ENCODE data around the gene ZNF71.

Gene ZNF71

DNA sequence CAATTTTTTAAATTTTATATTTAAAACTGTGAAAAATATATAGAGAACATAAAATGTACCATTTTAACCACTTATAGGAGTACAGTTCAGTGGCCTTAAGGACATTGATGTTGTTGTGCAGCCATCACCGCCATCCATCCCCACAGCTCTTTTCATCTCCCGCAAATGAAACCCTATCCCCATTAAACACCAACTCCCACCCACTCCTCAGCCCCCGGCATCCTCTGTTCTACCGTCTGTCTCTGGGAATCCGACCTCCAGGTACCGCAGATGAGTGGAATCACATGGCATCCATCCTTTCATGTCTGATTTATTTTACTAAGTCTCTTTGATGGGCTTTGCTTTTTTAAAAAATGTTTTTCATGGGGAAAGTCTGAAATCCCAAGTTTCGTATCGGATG lies 24.0 kb downstream of the ZNF71 start:
- H3K4me3 ChIP-seq (ENCODE audit: low read depth, low read length), result no peak overlapping the region
- no peak for DNase-seq (ENCODE audit: low read depth)
- TF ChIP-seq CTCF (IDR thresholded peaks at IDR 0.05; ENCODE audit: insufficient read depth, low read depth, low read length, missing control alignments), result no peak

DNA sequence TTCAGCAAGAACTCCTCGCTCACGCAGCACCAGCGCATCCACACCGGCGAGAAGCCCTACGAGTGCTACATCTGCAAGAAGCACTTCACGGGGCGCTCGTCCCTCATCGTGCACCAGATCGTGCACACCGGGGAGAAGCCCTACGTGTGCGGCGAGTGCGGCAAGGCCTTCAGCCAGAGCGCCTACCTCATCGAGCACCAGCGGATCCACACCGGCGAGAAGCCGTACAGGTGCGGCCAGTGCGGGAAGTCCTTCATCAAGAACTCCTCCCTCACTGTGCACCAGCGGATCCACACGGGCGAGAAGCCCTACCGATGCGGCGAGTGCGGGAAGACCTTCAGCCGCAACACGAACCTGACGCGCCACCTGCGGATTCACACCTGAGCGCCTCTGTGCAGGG lies 27.3 kb downstream of the ZNF71 start:
- H3K4me3 ChIP-seq (ENCODE audit: low read depth, low read length), result no peak overlapping the region
- DNase-seq (ENCODE audit: low read depth), result no peak
- TF ChIP-seq CTCF (IDR thresholded peaks at IDR 0.05; ENCODE audit: insufficient read depth, low read depth, low read length, missing control alignments), result no peak

GRCh38 chr19:56623006-56623405 lies 27.9 kb downstream of the ZNF71 start:
- no peak for TF ChIP-seq CTCF (IDR thresholded peaks at IDR 0.05; ENCODE audit: insufficient read depth, low read depth, low read length, missing control alignments)

GRCh38 chr19:56625708-56626107 lies 30.6 kb downstream of the ZNF71 start:
- TF ChIP-seq CTCF (IDR thresholded peaks at IDR 0.05; ENCODE audit: insufficient read depth, low read depth, low read length, missing control alignments), result no peak
- H3K4me3 ChIP-seq (ENCODE audit: low read depth, low read length), result no peak overlapping the region
- no peak for DNase-seq (ENCODE audit: low read depth)

More at GRCh38 chr19:56623006-56623405, 27.9 kb downstream of the ZNF71 start:
- H3K4me3 ChIP-seq (ENCODE audit: low read depth, low read length), result no peak overlapping the region
- no peak for DNase-seq (ENCODE audit: low read depth)

GRCh38 chr19:56633021-56633420 lies 37.9 kb downstream of the ZNF71 start:
- no peak overlapping the region for H3K4me3 ChIP-seq (ENCODE audit: low read depth, low read length)
- TF ChIP-seq CTCF (IDR thresholded peaks at IDR 0.05; ENCODE audit: insufficient read depth, low read depth, low read length, missing control alignments), result no peak
- no peak for DNase-seq (ENCODE audit: low read depth)

DNA sequence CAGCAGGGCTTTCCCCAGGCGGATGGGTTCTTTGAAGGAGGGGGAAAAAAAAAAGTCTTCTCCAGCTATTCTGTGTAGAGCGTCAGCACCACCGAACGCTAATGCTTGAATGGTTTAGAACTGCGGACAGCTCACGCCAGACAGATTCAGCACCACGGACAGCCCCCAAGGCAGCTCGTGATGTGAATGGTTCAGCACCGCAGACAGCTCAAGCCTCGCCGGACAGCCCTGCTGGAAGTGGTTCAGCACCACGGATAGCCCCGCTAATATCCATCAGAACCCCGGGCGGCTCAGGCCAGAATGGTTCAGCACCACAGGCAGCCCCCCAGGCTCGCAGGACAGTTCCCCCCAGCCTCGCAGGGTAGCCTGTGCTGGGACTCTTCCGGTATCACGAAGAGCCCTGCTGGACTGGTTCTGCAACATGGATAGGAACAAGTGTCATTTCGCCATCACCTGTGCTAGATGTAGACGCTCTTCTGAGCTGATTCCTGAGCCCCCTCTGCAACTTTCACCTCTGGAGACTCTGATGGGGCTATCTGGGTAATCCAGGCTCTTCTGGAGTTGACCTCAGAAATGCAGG lies 43.0 kb downstream of the ZNF71 start:
- no peak for TF ChIP-seq CTCF (IDR thresholded peaks at IDR 0.05; ENCODE audit: insufficient read depth, low read depth, low read length, missing control alignments)

DNA sequence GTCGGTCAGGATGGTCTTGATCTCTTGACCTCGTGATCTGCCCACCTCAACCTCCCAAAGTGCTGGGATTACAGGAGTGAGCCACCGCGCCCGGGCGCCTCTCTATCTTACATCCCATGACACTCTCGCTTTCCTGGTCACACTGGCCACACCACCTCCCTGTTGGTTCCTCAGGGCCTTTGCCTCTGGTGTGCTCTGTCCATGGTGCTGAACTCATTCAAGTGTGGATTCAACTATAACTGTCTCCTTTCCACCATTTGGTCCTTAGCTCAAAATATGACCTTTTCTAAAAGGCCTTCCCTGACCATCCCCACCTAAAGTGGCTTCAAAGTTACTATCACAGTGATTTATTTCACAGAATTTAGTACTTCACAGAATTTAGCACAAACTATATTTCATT lies 44.1 kb downstream of the ZNF71 start:
- H3K4me3 ChIP-seq (ENCODE audit: low read depth, low read length), result no peak overlapping the region
- no peak for TF ChIP-seq CTCF (IDR thresholded peaks at IDR 0.05; ENCODE audit: insufficient read depth, low read depth, low read length, missing control alignments)
- DNase-seq (ENCODE audit: low read depth), result peak; percentile 5

More for the DNA sequence above, 43.0 kb downstream of the ZNF71 start:
- peak; percentile 30 for DNase-seq (ENCODE audit: low read depth)
- H3K4me3 ChIP-seq (ENCODE audit: low read depth, low read length), result no peak overlapping the region

Data from GM12865 (cell line).